IPS DF 4.7 (cell line): Measurements from ENCODE around the gene TRIM40.
A peak's percentile ranks its signal among the peaks of the same experiment; 100 is the strongest.
"Not testable (repeated sequence)": the region's sequence is repeated elsewhere in the genome, so short reads cannot be mapped to it uniquely, and the experiment has no call there.

ENCODE experiments used
- DNase-seq: peaks from one replicate; pipeline ENCODE4 v3.0.0-alpha.2; 2013; ENCODE audit warnings: low spot score; ENCODE audit errors: extremely low read depth

TRIM40 gene

GRCh38 chr6:30163090-30163917 is 27.4 kb downstream of the TRIM40 start, which contains the start of gene TRIM15:
TSS of gene TRIM15 (plus strand) at chr6:30163546. CDS start at chr6:30163685, 139 bp downstream.
- no peak for DNase-seq

GRCh38 chr6:30163918-30164654 is 28.1 kb downstream of the TRIM40 start:
- DNase-seq, result no peak

- DNase-seq, result no peak
These were observed 28.8 kb downstream of the TRIM40 start for GRCh38 chr6:30164714-30165113.

DNA sequence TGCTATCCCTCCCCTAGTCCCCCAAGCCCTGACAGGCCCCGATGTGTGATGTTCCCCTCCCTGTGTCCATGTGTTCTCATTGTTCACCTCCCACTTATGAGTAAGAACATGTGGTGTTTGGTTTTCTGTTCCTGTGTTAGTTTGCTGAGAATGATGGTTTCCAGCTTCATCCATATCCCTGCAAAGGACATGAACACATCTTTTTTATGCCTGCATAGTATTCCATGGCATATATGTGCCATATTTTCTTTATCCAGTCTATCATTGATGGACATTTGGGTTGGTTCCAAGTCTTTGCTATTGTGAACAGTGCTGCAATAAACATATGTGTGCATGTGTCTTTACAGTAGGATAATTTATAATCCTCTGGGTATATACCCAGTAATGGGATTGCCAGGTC is 29.3 kb downstream of the TRIM40 start:
- DNase-seq, result not testable (repeated sequence)

DNA sequence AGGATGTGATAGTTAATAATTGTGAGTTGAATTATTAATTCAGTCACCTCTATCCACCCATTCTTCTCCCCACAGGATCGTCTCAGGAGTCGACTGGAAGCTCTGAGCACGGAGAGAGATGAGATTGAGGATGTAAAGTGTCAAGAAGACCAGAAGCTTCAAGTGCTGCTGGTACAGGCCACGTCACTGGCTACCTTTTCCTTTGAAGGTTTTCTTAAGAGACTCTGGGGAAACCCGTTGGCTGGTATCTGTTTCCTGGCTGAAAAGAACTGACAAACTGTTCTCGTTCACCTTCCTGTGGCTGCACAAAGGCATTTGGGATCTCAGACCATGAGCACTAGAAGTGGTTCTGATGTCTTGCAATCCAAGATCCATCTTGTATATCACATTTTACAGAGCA is 31.2 kb downstream of the TRIM40 start:
- no peak for DNase-seq

DNA sequence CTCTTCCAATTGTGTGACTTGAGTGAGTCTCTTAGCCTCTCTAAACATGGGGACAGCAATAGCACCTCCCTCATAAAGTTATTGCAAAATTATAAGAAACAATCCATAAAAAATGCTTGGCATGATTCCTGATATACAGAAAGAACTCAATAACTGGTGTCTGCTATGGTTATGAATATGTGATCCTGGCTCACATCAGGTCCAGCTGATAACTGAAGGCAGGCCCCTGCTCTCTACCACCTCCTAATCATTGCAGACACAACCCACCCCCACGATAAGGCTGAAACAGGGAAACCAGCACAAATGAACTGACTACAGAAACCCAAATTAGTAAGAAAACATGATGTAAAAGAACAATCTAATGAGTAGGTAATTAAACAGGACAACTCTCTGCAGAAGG is 32.8 kb downstream of the TRIM40 start:
- DNase-seq, result no peak

GRCh38 chr6:30169658-30170614 is 34.0 kb downstream of the TRIM40 start:
- DNase-seq, result peak; percentile 60

- DNase-seq, result no peak
These were observed 35.9 kb downstream of the TRIM40 start for GRCh38 chr6:30171677-30172471.

- DNase-seq, result no peak
These were observed 36.7 kb downstream of the TRIM40 start for GRCh38 chr6:30172681-30173080.

GRCh38 chr6:30175765-30176164 is 39.8 kb downstream of the TRIM40 start:
- DNase-seq, result no peak

DNA sequence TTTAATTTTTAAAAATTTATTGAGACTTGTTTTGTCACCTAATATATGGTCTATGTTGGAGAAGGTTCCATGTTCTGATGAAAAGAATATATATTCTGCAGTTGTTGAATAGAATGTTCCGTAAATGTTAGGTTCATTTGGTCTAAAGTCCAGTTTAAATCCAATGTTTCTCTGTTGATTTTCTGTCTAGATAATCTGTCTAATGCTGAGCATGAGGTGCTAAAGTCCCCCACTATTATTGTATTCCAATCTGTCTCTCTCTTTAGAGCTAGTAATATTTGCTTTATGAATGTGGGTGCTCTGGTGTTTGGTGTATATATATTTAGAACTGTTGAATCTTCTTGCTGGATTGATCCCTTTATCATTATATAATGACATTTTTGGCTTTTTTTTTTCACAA is 42.9 kb downstream of the TRIM40 start:
- DNase-seq, result no peak

DNA sequence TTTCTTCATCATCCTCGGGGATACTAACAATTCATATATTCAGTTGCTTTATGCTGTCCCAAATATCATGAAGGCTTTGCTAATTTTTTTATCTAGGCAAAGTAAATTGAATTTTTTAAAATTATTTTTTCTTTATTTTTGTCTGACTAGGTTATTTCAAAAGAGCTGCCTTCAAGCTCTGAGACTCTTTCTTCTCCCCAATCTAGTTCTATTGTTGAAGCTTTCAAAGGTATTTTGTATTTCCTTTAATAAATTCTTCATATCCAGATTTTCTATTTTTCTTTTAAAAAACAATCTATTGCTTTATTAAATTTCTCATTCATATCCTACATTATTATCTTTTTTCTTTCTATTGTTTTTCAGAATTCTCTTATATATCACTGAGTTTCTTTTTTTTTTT is 44.2 kb downstream of the TRIM40 start:
- DNase-seq, result no peak

DNA sequence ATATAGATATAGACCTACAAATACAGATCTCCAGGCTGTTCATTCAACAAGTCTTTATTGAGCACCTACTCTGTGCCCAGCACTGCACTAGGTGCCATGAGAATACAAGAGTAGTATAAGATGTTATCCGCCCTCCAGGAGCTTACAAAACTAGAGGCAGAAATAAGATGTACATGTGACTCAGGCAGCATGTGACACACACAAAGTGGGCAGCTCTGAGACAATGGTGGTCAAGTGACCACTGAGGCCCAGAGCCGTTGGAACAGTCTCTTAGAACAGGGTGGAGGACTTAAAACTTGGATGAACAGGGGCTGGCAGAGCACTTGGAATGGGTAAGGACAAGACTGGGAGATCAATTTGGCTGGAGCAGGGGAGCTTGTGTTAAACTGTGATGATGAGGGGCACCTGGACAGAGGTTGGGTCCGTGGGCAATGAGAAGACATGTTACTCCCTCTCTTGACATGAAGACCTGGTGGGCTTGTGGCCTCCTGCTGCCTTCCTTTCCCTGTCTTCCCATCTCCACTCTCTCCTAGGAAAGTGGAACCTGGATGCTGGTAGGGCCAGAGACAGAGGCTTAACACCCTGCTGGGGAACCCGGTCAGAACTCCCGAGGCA is 48.6 kb downstream of the TRIM40 start:
- no peak for DNase-seq

- no peak for DNase-seq
These were observed 50.0 kb downstream of the TRIM40 start for GRCh38 chr6:30185846-30186484.

GRCh38 chr6:30188541-30188940 is 52.6 kb downstream of the TRIM40 start:
- no peak for DNase-seq

DNA sequence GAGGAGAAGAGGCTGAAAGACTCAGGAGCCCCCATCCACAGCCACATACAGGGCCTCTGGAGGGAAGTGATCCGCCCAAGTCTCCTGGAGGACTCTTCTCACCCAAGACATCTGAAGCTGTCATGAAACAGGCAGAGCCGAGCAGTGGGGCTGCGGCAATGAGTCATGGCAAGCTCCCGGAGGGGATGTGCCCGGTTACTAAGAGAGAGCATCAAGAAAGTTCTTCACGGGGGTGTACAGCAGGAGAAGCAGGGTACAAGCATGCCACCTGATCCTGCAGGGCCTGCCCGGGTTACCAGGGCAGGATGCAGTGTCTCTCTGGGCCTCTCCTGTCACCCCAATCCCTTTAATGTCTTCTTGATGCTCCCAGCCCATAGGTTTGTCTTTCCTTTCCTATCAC is 56.1 kb downstream of the TRIM40 start:
- no peak for DNase-seq

DNA sequence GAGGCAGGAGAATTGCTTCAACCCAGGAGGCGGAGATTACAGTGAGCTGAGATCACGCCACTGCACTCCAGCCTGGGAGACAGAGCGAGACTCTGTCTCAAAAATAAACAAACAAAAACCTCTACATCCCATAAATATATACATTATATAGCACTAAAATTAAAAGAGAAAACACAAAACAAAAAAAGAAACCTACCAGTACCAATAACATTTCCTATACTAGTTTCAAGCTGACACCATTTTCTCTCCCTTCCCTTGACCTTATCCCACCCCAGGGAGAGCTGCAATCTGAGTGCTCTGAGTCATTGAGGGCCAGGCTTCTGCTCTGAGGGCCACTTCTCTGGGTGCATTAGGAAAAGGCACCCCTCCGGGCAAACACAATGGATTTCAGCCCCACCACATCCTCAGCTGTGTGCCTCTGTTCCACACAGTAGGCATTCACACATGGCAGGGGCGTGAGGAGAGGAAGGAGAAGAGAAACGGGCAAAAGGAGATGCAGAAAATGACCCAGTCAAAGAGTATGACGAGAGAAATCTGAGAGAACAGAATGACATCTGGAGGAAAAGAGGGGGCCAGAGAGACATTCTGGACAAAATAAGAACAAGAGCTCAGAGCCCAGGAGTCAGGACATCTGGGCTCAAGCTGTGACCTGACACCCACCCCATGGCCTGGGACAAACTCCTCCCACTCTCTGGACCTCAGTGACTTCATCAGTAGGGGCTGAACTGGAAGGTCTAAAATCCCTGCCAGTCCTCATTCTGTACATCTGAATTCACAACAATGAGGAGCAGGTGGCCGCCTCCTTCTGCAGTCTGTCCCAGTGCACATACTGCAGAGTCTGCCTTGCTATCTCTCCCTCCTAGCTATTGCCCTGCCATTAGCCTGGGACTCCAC is 59.1 kb downstream of the TRIM40 start:
- DNase-seq, result no peak

DNA sequence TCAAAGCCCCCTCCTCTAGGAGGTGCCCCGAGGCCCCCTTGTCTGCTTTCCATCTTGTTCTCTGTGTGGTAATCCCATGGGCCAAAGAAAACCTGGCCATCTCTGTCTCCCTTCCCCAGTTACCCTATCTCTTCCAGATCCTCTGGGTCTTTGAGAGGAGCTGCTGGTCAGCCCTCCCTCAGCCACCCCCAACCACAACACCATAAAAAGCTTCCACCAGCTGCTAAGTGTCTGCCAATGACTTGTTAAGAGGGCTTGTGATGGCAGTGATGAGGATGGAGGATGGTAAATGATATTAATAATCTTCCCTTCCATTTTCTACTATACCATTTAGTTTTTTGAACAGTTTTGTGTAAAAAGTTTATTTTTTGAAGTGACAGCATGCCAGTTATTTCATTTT is 60.0 kb downstream of the TRIM40 start:
- DNase-seq, result no peak

- no peak for DNase-seq
These were observed 60.4 kb downstream of the TRIM40 start for GRCh38 chr6:30196376-30196775.
